GM18907 (cell line): ENCODE data around the gene PCDH19.
A peak's percentile ranks its signal among the peaks of the same experiment; 100 is the strongest.

ENCODE experiments used
- ATAC-seq: cut with Tn5 transposase; IDR thresholded peaks from one replicate; pipeline ENCODE4 v1.9.1; 2021; ENCODE audit warnings: mild to moderate bottlenecking, moderate library complexity; ENCODE audit not compliant: unreplicated experiment

Gene PCDH19

DNA sequence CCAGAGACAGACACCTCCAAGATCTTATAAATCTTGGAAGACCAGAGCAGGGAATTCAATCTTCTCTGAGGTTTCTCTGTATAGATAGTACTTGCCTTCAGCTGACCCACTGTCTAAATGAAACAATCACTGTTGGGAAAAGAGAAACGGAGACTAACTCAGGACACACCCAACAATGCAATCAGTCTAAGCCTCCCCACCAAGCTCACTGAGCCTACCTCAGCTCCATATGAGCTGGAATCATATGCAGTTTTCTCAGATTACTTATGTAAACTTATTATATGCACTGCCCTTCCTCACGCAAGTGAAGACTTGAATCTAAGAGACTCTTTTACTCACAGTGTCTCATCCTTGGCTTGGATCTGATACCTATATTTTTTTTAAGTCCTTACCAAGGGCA is 110.5 kb downstream of the PCDH19 start:
- ATAC-seq, result no peak

DNA sequence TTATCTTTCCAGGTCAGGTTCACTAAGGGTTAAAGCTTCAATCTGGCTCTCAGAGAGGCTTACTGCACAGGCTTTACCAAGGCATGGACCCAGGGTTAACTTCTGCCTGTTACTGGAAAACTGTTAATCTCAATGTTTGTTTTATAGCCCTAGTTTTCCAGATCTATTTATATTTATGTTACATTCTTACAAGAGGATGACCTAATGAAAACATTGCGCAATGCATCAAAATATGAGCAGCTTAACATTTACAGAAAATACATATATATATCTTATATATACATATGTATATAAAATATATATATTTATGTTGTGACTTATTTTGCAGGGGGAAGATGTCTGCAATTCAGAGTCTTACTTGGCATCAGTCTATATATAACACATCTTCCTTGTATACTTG is 112.3 kb downstream of the PCDH19 start:
- no peak for ATAC-seq

DNA sequence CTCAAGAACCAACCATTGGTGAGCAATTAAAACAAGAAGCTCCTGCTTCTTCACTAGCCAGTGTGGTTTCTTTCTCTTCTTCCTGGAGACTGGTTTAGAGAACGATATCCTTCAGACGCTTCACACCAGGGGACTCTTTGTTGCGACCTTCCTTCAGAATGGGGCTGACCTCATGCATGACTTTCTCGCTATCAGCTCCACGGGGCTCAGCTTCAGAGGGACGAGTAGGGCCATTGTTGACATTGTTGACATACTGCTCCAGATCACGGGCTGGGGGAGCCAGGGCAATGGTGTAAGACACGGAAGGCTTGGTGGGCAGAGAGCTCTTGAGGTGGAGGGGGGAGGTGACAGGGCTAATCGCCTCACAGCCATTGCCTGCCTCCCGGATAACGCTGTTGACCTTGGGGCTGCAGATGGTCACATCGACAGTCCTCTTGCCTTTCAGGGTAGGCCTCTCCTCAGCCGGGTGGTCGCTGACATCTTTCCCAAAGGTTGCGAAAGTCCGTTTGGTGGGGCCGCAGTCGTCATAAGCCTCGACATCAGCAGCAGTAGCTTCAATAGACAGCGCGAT is 113.8 kb downstream of the PCDH19 start:
- no peak for ATAC-seq

DNA sequence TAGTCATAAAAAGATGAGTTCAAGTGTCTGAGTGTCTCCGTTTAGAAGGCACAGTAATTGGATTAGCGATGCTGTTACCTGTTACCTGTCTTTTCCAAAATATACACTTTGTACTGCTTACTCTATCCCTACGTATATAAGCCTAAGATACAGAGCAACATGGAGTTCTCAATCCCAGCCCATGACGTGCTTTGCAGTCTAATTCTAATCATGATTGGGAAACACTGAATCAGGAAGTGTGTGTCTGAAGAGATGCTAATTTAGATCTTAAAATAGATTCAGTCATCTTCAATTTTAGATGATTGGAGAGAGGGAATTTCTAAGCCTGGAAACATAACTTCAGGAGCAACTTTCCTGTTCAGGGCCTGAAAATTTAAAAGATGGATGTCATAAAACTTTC is 115.1 kb downstream of the PCDH19 start:
- ATAC-seq, result no peak

DNA sequence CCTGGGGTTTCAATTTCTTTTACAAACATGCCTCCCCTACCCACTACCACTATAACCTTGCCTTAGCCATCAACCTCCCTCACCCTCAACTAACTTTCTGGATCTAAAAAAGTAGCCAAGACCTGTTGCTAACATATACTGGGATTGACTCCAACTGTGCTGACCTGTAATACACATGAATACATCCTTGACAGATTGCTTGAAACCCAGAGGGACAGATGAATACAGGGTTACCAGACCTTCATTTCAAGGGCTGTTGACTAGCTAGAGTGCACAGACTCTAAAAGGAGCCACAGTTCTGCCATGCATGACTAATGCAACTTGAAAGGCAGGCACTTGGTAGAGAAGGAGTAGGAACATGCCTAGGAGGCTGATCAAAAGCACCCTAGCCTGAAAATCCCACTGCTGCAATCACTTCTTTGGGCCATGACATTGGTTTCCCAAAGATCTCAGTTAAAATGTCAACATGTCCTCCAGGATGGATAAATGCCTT is 121.0 kb downstream of the PCDH19 start:
- no peak for ATAC-seq

DNA sequence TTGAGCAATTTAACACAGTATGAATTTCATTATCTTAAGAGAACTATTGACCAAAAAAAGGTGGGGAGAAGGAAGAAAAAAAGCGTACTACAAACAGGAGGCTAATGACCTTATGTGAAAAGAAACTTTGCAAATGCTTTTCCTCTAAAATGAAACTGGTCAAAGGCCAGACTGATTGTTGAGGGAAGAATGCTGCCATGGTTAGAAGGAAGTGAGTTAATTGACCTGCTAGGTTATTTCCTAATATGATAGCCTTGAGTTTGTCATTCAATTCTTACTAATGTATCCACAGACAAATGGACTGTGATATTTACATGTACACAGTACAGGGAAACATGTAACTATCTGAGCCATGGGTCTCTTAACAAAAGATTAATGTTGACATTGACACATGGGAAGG is 132.8 kb downstream of the PCDH19 start:
- no peak for ATAC-seq

DNA sequence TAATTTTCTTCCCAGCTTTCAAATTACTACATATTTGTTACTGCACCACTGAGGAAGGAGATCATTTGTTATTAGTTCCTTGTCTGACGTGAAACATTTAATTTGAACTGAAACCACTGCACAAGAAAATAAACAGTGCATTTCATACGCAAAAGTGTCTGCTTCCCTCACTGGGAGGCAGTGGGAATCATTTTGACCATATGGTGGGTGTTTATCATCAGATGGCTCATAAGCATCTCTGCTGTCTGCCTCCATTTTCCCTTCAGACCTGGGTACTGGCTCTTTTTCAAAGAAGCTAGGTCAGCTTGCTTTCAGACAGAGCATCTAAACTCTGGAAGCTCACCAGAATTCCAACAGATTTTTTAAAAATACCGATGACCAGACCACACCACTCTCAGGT is 135.2 kb downstream of the PCDH19 start:
- no peak for ATAC-seq

DNA sequence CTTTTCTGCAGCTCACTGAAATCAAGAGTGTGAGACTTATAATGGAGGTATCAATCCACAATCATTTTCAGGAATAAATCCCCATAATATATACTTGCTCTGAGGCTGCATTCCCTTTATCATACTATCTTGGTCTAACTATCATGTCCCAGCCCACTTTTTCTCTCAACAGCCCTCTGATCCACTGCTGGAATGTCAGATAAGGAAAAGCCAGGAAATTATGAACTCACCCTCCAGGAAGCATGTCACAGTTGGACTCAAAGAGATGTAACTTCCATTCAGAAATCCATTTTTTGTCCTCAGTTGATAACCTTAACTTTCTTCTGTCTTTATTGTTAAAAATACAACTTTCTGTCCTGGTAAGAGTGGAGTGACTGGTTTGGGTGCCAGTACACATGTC is 144.9 kb downstream of the PCDH19 start:
- no peak for ATAC-seq

DNA sequence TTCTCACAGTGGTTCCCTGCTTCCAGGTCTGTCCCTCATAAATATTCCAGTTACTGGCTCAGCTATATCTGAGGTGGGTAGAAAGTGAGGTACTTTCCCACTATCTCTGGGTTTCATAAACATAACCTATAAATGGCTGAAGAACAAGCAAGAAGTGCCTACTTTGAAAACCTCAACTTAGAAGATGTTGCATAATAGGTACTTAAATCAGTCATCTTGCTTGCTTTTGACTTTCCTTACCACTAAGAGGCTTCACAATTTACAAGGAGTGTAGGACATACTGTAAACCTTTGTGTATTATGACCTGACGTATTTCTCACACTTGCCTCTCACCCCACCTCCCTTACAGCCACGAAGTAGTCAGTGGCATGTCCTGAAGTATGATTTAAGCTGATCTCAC is 145.9 kb downstream of the PCDH19 start:
- peak; percentile 86 for ATAC-seq

DNA sequence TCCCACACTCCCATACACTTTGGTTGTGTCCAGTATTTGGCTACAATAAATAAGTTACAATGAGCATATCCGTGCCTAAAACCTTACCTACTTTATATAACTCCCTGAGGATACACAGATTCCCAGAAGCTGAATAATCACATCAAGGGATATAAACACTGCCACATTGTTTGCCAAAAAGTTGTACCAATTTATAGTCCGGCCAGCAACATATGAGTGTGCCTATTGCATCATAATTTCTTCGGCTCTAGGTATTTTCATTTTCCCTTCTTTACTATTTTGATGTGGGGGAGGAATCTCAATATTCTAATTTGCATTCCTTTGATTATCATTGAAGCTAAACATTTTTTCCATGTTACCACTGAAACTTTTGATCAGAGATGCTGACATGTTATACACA is 146.4 kb downstream of the PCDH19 start:
- no peak for ATAC-seq

DNA sequence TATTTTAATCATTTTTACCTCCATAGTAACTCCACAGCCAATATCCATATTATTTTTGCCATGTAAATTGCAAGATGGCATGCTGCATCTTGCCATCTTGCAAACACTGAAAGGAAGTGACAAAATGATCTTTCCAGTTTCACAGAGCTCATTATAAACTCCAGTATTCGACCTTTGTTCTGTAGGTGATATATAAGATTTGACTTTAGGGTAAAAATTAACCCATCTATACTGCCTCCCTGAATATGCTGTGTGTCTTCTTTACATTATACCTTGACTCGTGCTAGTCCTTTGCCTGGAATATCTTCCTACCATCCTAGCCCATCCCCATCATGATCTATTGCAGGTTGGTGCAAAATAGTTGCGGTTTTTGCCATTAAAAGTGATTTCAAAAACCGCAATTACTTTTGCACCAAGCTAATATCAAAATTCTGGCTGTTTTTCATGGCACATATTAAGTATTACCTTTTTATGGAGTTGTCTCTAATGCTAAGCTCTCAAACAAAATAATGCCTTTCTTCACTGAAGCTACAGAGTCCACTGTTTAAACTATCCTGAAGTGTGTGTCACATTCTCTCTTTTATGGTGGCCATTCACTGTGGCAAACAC is 161.1 kb downstream of the PCDH19 start:
- ATAC-seq, result no peak

DNA sequence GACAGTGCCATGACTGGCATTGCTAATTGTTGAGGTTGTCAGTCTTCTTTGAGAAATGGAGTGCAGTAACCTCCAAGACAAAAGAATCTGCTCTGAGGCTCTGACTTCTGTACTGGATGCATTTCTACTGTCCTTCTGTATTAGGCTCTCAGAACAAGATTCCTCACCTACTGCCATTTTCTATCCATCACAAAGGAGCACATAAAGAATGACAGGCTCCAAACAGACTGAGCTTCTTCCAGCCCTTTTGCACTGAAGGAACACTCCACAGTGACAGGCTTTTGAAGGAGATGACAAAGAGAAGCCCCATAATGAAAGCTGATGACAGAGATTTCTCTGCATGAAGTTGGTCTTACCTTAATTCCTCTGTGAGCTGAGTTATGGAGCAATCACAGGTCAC is 162.2 kb downstream of the PCDH19 start:
- ATAC-seq, result no peak

DNA sequence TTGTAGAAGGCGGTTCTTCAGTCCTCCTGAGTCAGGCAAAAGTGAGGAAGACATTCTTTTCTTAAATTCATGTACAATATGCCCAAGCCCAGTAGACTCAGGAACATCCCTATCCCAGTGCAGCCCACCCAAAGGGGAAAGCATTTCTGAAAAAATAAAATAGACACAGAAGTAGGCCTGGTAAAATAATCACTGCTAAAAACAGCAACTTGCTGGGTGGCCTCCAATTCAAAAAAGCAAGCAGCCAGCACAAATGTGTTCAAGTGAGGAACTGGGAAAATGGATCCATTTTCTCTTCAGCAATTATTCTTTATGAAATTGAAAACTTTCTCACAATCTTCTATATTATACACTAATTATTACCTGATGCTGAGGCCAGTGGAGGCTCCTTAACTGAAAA is 165.4 kb downstream of the PCDH19 start:
- ATAC-seq, result no peak
